A673 (cell line): ENCODE results near the gene HELZ.

ENCODE experiments used
- EZH2 ChIP-seq: fragments of 200-600 bp; sonication (generic); IDR thresholded peaks from 2 replicates; pipeline ENCODE4 v1.6.1; 2017; ENCODE audit warnings: borderline replicate concordance, low read depth, mild to moderate bottlenecking, mixed read lengths, antibody characterized with exemption, low read length; ENCODE audit not compliant: poor library complexity, severe bottlenecking
- TF ChIP-seq, protein P1 (sequence below): fragments of 300-800, 200-600 bp; sonication (generic); conservative IDR thresholded peaks from 2 replicates; pipeline ENCODE4 v1.5.1; 2017; ENCODE audit warnings: low read depth, mild to moderate bottlenecking, antibody characterized with exemption, low read length, moderate library complexity, mixed read lengths

DNA sequence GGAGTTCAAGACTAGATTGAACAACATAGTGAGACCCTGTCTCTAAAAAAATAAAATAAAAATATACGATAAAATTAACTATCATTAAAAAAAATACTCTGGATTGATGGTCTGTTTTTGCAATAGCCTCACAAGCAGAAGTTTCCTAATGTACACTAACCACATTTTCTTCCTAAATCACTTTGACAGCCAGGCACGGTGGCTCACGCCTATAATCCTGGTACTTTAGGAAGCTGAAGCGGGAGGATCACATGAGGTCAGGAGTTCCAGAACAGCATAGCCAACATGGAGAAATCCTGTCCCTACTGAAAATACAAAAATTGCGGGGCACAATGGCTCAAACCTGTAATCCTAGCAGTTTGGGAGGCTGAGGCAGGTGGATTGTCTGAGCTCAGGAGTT lies 64.7 kb downstream of the HELZ start:
- TF ChIP-seq, protein P1, sequence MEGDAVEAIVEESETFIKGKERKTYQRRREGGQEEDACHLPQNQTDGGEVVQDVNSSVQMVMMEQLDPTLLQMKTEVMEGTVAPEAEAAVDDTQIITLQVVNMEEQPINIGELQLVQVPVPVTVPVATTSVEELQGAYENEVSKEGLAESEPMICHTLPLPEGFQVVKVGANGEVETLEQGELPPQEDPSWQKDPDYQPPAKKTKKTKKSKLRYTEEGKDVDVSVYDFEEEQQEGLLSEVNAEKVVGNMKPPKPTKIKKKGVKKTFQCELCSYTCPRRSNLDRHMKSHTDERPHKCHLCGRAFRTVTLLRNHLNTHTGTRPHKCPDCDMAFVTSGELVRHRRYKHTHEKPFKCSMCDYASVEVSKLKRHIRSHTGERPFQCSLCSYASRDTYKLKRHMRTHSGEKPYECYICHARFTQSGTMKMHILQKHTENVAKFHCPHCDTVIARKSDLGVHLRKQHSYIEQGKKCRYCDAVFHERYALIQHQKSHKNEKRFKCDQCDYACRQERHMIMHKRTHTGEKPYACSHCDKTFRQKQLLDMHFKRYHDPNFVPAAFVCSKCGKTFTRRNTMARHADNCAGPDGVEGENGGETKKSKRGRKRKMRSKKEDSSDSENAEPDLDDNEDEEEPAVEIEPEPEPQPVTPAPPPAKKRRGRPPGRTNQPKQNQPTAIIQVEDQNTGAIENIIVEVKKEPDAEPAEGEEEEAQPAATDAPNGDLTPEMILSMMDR, result no peak
- TF ChIP-seq EZH2, result no peak
